HCT116 (cell line): ENCODE results near the gene EVA1A. TPM values are rescaled to one million over a fixed set of nuclear protein-coding genes. Genes with fewer than 3 reads are reported as not detected.

ENCODE experiments used
- ATAC-seq: fragments of 200-7000 bp; cut with Tn5 transposase; 2 replicates; pipeline ENCODE4 v1.9.1; 2020; ENCODE audit warnings: mild to moderate bottlenecking, moderate library complexity
- BruUV-seq: library from RNA; stranded (reverse); fragments of 400-500 nt; replicated peaks from 2 replicates; lab custom pipeline; 2021; lab: Mats Ljungman, UMichigan
- CTCF ChIA-PET: fragments of 300-600 bp; sonication (Branson Sonifier 250); formaldehyde crosslinking; loops from one replicate; lab custom pipeline; 2021; ENCODE audit warnings: antibody characterized with exemption; lab: Charles Lee
- POLR2A ChIA-PET: fragments of 300-600, 350-600 bp; sonication (Branson Sonifier 250); formaldehyde crosslinking; loops from one replicate; lab custom pipeline; 2021; ENCODE audit warnings: antibody characterized with exemption; lab: Charles Lee
- RAD21 ChIA-PET, 2 experiments: fragments of 300-600 bp; sonication (Branson Sonifier 250); formaldehyde crosslinking; loops; one replicate each; lab custom pipeline; 2023; ENCODE audit warnings: low total read pairs in 2 of 2; ENCODE audit not compliant: uncharacterized antibody in 2 of 2, unreplicated experiment in 2 of 2, low non-redundant PET in 1 of 2; lab: Charles Lee
- DNase-seq: peaks from one replicate; pipeline ENCODE4 v3.0.0-alpha.2; 2010; ENCODE audit warnings: low read depth, low spot score
- H2AFZ ChIP-seq: fragments of 200-600 bp; shearing (Covaris generic), sonication (generic); 2 replicates; pipeline ENCODE4 v1.6.1; 2017; ENCODE audit warnings: low read depth, mixed run types, mixed read lengths, antibody characterized with exemption, low read length; ENCODE audit not compliant: poor library complexity, severe bottlenecking
- H3K27ac ChIP-seq: 2 replicates; pipeline ENCODE4 v1.5.1; 2012; ENCODE audit warnings: low read depth, low read length
- H3K27me3 ChIP-seq: fragments of 200-600 bp; sonication (generic); 2 replicates; pipeline ENCODE4 v1.6.1; 2016; ENCODE audit warnings: mixed run types, low read length, mixed read lengths; ENCODE audit not compliant: insufficient read depth
- H3K36me3 ChIP-seq, 2 experiments: fragments of 200-500 bp in 1 of 2; fragments of 200-600 bp in 1 of 2; sonication (Bioruptor generic) in 1 of 2; sonication (generic) in 1 of 2; 2 replicates each; pipeline versions ENCODE4 v1.5.1 to v1.6.1; 2014 to 2016; ENCODE audit warnings: low read length in 2 of 2, inconsistent platforms in 1 of 2, mixed read lengths in 1 of 2, mixed run types in 1 of 2; ENCODE audit not compliant: insufficient read depth in 2 of 2, control insufficient read depth in 1 of 2
- H3K4me1 ChIP-seq, 2 experiments: fragments of 200-600 bp in 1 of 2; sonication (generic) in 1 of 2; 2 replicates each; pipeline versions ENCODE4 v1.5.1 to v1.6.1; 2012 to 2017; ENCODE audit warnings: low read length in 2 of 2, inconsistent platforms in 1 of 2, mild to moderate bottlenecking in 1 of 2, mixed read lengths in 1 of 2, mixed run types in 1 of 2, moderate library complexity in 1 of 2; ENCODE audit not compliant: insufficient read depth in 2 of 2, control insufficient read depth in 1 of 2
- H3K4me2 ChIP-seq: fragments of 200-600 bp; sonication (generic); 2 replicates; pipeline ENCODE4 v1.6.1; 2017; ENCODE audit warnings: mixed run types, low read length, mixed read lengths
- H3K4me3 ChIP-seq, 2 experiments: fragments of 200-600 bp in 1 of 2; sonication (generic) in 1 of 2; replicated peaks in 1 of 2; 2 replicates each; pipeline ENCODE4 v1.5.1; 2011 to 2016; ENCODE audit warnings: low read length in 2 of 2, control low read depth in 1 of 2, low read depth in 1 of 2, mild to moderate bottlenecking in 1 of 2, mixed read lengths in 1 of 2, mixed run types in 1 of 2
- H3K79me2 ChIP-seq: fragments of 200-600 bp; sonication (generic); 2 replicates; pipeline ENCODE4 v1.6.1; 2017; ENCODE audit warnings: mild to moderate bottlenecking, mixed run types, low read length, moderate library complexity, mixed read lengths; ENCODE audit not compliant: insufficient read depth
- H3K9ac ChIP-seq: fragments of 200-600 bp; sonication (generic); 2 replicates; pipeline ENCODE4 v1.6.1; 2016; ENCODE audit warnings: low read length, mixed read lengths
- H3K9me2 ChIP-seq: fragments of 200-600 bp; sonication (generic), shearing (Covaris generic); 2 replicates; pipeline ENCODE4 v1.6.1; 2017; ENCODE audit warnings: mixed run types, mild to moderate bottlenecking, moderate library complexity; ENCODE audit not compliant: insufficient read depth
- H3K9me3 ChIP-seq, 2 experiments: fragments of 200-500 bp in 1 of 2; fragments of 200-600 bp in 1 of 2; sonication (Bioruptor generic) in 1 of 2; sonication (generic) in 1 of 2; 2 replicates each; pipeline ENCODE4 v1.6.1; 2014 to 2017; ENCODE audit warnings: low read length in 2 of 2, mixed read lengths in 2 of 2, inconsistent platforms in 1 of 2, low read depth in 1 of 2, mild to moderate bottlenecking in 1 of 2, mixed run types in 1 of 2, moderate library complexity in 1 of 2; ENCODE audit not compliant: control insufficient read depth in 1 of 2, insufficient read depth in 1 of 2
- H4K20me1 ChIP-seq: fragments of 200-600 bp; sonication (generic), shearing (Covaris generic); 2 replicates; pipeline ENCODE4 v1.6.1; 2017; ENCODE audit warnings: mixed run types, mild to moderate bottlenecking, moderate library complexity; ENCODE audit not compliant: insufficient read depth
- EZH2phosphoT487 ChIP-seq: fragments of 200-600 bp; IDR thresholded peaks from 2 replicates; pipeline ENCODE4 v1.6.1; 2018; ENCODE audit warnings: antibody characterized with exemption, borderline replicate concordance
- POLR2A ChIP-seq: IDR thresholded peaks from 2 replicates; pipeline ENCODE4 v1.7.0; 2011; ENCODE audit warnings: borderline replicate concordance; ENCODE audit not compliant: insufficient read depth, insufficient read length; ENCODE audit errors: extremely low read depth
- POLR2AphosphoS5 ChIP-seq: IDR thresholded peaks from 2 replicates; pipeline ENCODE4 v1.6.1; 2011; ENCODE audit warnings: mild to moderate bottlenecking, low read depth, low read length, moderate library complexity
- RAD21 ChIP-seq: IDR thresholded peaks from 2 replicates; pipeline ENCODE4 v1.6.1; 2012; ENCODE audit warnings: low read depth, mild to moderate bottlenecking
- TCF7L2 ChIP-seq: IDR thresholded peaks from 2 replicates; pipeline ENCODE4 v1.7.0; 2011; ENCODE audit warnings: borderline replicate concordance, inconsistent platforms; ENCODE audit not compliant: insufficient read depth, insufficient read length; ENCODE audit errors: extremely low read depth
- intact Hi-C: fragments of 100-400 bp; cut with micrococcal nuclease; formaldehyde crosslinking; loops from 2 replicates; pipeline ENCODE4 v1.10.0; 2022
- total RNA-seq: library from RNA; stranded (reverse); gene quantifications from one replicate; pipeline ENCODE4 v1.2.1, GENCODE V29; 2021; ENCODE audit not compliant: unreplicated experiment
- TF ChIP-seq, protein P1 (sequence below), 3 experiments: fragments of 200-600 bp in 1 of 3; sonication (generic) in 1 of 3; IDR thresholded peaks in 2 of 3; conservative IDR thresholded peaks in 1 of 3; 2 replicates each; pipeline ENCODE4 v1.5.1; 2012 to 2017; ENCODE audit warnings: low read depth in 2 of 3, low read length in 2 of 3, antibody characterized with exemption in 1 of 3, borderline replicate concordance in 1 of 3, control low read depth in 1 of 3, mild to moderate bottlenecking in 1 of 3, mixed read lengths in 1 of 3, mixed run types in 1 of 3, moderate library complexity in 1 of 3; ENCODE audit not compliant: insufficient read depth in 1 of 3
- TF ChIP-seq, protein P2 (sequence below): IDR thresholded peaks from 2 replicates; pipeline ENCODE4 v1.6.1; 2011; ENCODE audit warnings: mild to moderate bottlenecking, low read length, moderate library complexity; ENCODE audit not compliant: insufficient replicate concordance; ENCODE audit errors: extremely low read depth
- TF ChIP-seq, protein P3 (sequence below): IDR thresholded peaks from 2 replicates; pipeline ENCODE4 v1.6.1; 2012

The EVA1A gene
- total RNA-seq, 1 experiment from 2014 or later = 2.8 TPM

DNA sequence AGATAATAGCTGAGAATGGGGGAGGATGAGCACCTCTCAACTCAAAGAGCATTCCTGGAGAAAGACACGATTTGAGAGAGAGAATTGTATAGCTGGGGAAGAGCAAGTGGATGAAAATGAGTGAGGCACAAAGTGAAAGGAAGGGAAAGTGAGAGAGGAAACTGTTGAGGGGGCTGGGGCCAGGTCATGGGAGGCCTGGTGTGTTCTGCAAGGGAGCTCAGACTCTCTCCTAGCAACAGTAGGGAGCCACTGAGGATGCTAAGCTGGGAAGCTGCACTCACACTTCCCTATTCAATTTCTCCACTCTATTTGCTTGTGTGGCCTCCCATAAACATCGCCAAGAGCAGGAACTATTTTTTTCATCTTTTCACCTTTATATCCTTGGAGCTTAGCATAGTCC is 14.8 kb downstream of the EVA1A start:
- no peak overlapping the region for H3K4me2 ChIP-seq
- H4K20me1 ChIP-seq = no peaks in the 10 kb centered on the region
- RAD21 ChIA-PET = no interaction called here
- H3K9me3 ChIP-seq = no peaks in the 10 kb centered on the region
- no peak overlapping the region for H3K27ac ChIP-seq
- POLR2A ChIA-PET = no interaction called here
- no TSS peak for BruUV-seq
- DNase-seq = no peak
- CTCF ChIA-PET = no interaction called here
- intact Hi-C loops = no loop called here
- H3K4me1 ChIP-seq = peaks cover 0 to 9% of the 10 kb centered on the region in 2 experiments; a peak in 2 of 4 replicates
- TF ChIP-seq, protein P1, sequence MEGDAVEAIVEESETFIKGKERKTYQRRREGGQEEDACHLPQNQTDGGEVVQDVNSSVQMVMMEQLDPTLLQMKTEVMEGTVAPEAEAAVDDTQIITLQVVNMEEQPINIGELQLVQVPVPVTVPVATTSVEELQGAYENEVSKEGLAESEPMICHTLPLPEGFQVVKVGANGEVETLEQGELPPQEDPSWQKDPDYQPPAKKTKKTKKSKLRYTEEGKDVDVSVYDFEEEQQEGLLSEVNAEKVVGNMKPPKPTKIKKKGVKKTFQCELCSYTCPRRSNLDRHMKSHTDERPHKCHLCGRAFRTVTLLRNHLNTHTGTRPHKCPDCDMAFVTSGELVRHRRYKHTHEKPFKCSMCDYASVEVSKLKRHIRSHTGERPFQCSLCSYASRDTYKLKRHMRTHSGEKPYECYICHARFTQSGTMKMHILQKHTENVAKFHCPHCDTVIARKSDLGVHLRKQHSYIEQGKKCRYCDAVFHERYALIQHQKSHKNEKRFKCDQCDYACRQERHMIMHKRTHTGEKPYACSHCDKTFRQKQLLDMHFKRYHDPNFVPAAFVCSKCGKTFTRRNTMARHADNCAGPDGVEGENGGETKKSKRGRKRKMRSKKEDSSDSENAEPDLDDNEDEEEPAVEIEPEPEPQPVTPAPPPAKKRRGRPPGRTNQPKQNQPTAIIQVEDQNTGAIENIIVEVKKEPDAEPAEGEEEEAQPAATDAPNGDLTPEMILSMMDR (IDR thresholded peaks at IDR 0.05 in 2 of 3, conservative IDR thresholded peaks at IDR 0.05 in 1 of 3; ENCODE audit: borderline replicate concordance in 1 of 3, insufficient read depth in 1 of 3, low read depth in 2 of 3, low read length in 2 of 3) = no peak
- TF ChIP-seq RAD21 = no peak
- TF ChIP-seq, all 23 proteins: peak for 0
- ATAC-seq = no peak
- no peak overlapping the region for H3K9ac ChIP-seq
- H2AFZ ChIP-seq = no peak overlapping the region
- H3K36me3 ChIP-seq = no peaks in the 10 kb centered on the region
- H3K27me3 ChIP-seq = peaks cover 6% of the 10 kb centered on the region; the same call in 1 of the 2 replicates
- H3K4me3 ChIP-seq = no peak overlapping the region
- H3K79me2 ChIP-seq = no peaks in the 10 kb centered on the region
- H3K9me2 ChIP-seq = no peaks in the 10 kb centered on the region

DNA sequence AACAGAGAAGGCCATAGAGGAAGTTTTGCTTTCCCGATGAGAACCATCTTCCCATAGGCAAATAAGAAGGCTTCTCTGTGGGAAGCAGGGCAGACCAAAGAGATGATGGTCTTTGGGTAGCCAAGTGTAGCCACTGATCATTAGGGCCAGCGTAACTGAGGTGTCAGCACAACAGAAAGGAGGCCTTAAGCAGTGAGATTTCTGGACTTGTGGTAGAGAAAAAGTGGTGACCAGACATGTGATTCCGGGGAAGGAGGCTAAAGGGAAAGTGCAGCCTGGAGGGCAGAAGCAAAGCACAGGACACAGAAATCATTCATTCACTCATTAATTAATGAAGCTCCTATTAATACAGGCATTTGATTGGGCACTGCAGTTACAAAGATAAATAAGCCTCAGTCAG is 15.4 kb downstream of the EVA1A start:
- Histone ChIP-seq H3K9me2 (no peaks in the 10 kb centered on the region), H3K9ac (no peak overlapping the region), H4K20me1 (no peaks in the 10 kb centered on the region), H3K9me3 (no peaks in the 10 kb centered on the region), H3K36me3 (no peaks in the 10 kb centered on the region), H2AFZ (no peak overlapping the region), H3K27me3 (peaks cover 7% of the 10 kb centered on the region; the same call in 1 of the 2 replicates), H3K4me2 (no peak overlapping the region), H3K27ac (no peak overlapping the region), H3K4me1 (peaks cover 0 to 9% of the 10 kb centered on the region in 2 experiments; a peak in 2 of 4 replicates), H3K79me2 (no peaks in the 10 kb centered on the region), H3K4me3 (no peak overlapping the region)
- DNase-seq = no peak
- RAD21 ChIA-PET = no interaction called here
- POLR2A ChIA-PET = no interaction called here
- CTCF ChIA-PET = no interaction called here
- TF ChIP-seq, protein P2, sequence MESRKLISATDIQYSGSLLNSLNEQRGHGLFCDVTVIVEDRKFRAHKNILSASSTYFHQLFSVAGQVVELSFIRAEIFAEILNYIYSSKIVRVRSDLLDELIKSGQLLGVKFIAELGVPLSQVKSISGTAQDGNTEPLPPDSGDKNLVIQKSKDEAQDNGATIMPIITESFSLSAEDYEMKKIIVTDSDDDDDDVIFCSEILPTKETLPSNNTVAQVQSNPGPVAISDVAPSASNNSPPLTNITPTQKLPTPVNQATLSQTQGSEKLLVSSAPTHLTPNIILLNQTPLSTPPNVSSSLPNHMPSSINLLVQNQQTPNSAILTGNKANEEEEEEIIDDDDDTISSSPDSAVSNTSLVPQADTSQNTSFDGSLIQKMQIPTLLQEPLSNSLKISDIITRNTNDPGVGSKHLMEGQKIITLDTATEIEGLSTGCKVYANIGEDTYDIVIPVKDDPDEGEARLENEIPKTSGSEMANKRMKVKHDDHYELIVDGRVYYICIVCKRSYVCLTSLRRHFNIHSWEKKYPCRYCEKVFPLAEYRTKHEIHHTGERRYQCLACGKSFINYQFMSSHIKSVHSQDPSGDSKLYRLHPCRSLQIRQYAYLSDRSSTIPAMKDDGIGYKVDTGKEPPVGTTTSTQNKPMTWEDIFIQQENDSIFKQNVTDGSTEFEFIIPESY = no peak
- TF ChIP-seq, protein P3, sequence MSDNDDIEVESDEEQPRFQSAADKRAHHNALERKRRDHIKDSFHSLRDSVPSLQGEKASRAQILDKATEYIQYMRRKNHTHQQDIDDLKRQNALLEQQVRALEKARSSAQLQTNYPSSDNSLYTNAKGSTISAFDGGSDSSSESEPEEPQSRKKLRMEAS = no peak
- TF ChIP-seq TCF7L2 = no peak
- no peak for TF ChIP-seq EZH2phosphoT487
- TF ChIP-seq POLR2A = no peak
- no peak for TF ChIP-seq POLR2AphosphoS5
- no peak for ATAC-seq
- no TSS peak for BruUV-seq
- intact Hi-C loops = no loop called here
